Activated CD8-positive, alpha-beta memory T cell treated with anti-CD3 and anti-CD28 coated beads, Interleukin-2, amount 50 U/mL, for 4 hours (primary cell): ENCODE measurements around the gene EVX2.
A peak's percentile ranks its signal among the peaks of the same experiment; 100 is the strongest.

Experiments used
- DNase-seq: peaks from one replicate; pipeline ENCODE4 v3.0.0-alpha.2; 2020

EVX2 gene

GRCh38 chr2:176083796-176084261 lies at the start of gene EVX2:
TSS of gene EVX2 (minus strand) at chr2:176083962. CDS start at chr2:176083776, 186 bp downstream.
- no peak for DNase-seq

GRCh38 chr2:176133389-176133788 lies 49.6 kb upstream of the EVX2 start:
- DNase-seq: no peak

GRCh38 chr2:176132205-176133171 lies 48.7 kb upstream of the EVX2 start:
- DNase-seq: no peak

- no peak for DNase-seq
Measured at GRCh38 chr2:176131848-176132158, 48.0 kb upstream of the EVX2 start.

GRCh38 chr2:176130957-176131847 lies 47.4 kb upstream of the EVX2 start:
- no peak for DNase-seq

GRCh38 chr2:176130147-176130956 lies 46.6 kb upstream of the EVX2 start:
- no peak for DNase-seq

GRCh38 chr2:176129813-176130146 lies 46.0 kb upstream of the EVX2 start:
- DNase-seq: no peak

GRCh38 chr2:176128982-176129796 lies 45.4 kb upstream of the EVX2 start, which contains the start of gene HOXD8:
TSS of gene HOXD8 (plus strand) at chr2:176129705. CDS start at chr2:176130367, 662 bp downstream.
- no peak for DNase-seq

- no peak for DNase-seq
Measured at GRCh38 chr2:176128172-176128981, 44.6 kb upstream of the EVX2 start.

GRCh38 chr2:176127774-176128072 lies 44.0 kb upstream of the EVX2 start:
- DNase-seq: no peak

GRCh38 chr2:176126929-176127773 lies 43.4 kb upstream of the EVX2 start:
- DNase-seq: peak; percentile 74

- DNase-seq: no peak
Measured at GRCh38 chr2:176125772-176126054, 42.0 kb upstream of the EVX2 start.

GRCh38 chr2:176124947-176125771 lies 41.4 kb upstream of the EVX2 start:
- no peak for DNase-seq

GRCh38 chr2:176124110-176124946 lies 40.6 kb upstream of the EVX2 start:
- DNase-seq: no peak

GRCh38 chr2:176123411-176124109 lies 39.8 kb upstream of the EVX2 start:
- DNase-seq: no peak

GRCh38 chr2:176122683-176123410 lies 39.1 kb upstream of the EVX2 start, which contains the start of gene HOXD9:
TSS of gene HOXD9 (plus strand) at chr2:176122719. CDS start at chr2:176122769, 50 bp downstream.
- no peak for DNase-seq
